ENCODE results near the gene GIMAP5.

DNA sequence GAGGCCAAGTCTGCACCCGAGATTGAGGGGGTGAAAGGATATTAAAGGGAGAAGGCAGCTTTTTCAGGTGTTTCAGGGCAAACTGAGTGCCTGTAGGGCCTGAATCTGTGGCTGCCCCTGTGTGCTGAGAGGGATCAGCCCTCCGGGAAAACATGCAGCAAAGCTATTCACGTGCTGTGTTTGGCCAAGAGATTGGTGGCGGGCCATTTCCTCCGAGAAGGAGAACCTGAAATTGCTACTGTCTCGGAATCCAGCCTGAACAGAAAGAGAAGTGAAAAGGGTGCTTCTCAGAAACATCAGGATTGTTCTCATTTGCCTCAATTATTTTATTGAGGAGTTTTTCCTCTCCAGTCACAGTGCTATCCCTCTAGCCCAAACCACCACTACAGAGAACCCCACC is 16.0 kb downstream of the GIMAP5 start:
- no peak for TF ChIP-seq POLR2A (IDR thresholded peaks at IDR 0.05)
- TF ChIP-seq, protein P1, sequence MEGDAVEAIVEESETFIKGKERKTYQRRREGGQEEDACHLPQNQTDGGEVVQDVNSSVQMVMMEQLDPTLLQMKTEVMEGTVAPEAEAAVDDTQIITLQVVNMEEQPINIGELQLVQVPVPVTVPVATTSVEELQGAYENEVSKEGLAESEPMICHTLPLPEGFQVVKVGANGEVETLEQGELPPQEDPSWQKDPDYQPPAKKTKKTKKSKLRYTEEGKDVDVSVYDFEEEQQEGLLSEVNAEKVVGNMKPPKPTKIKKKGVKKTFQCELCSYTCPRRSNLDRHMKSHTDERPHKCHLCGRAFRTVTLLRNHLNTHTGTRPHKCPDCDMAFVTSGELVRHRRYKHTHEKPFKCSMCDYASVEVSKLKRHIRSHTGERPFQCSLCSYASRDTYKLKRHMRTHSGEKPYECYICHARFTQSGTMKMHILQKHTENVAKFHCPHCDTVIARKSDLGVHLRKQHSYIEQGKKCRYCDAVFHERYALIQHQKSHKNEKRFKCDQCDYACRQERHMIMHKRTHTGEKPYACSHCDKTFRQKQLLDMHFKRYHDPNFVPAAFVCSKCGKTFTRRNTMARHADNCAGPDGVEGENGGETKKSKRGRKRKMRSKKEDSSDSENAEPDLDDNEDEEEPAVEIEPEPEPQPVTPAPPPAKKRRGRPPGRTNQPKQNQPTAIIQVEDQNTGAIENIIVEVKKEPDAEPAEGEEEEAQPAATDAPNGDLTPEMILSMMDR (IDR thresholded peaks at IDR 0.05) = no peak

All from body of pancreas (tissue), 4 donors.